Measurements from ENCODE around the gene UBE4B. TPM values are rescaled to one million over a fixed set of nuclear protein-coding genes. Genes with fewer than 3 reads are reported as not detected.

Gene UBE4B
- total and polyA plus RNA-seq, 2 donors (not counting 1 experiment from before 2014, with no cell fraction given): 21.7 to 57.5 TPM

- H3K4me2 ChIP-seq (replicated peaks; ENCODE audit: low read depth, low read length, poor library complexity, severe bottlenecking): no peak overlapping the region
- intact Hi-C loops (cut with micrococcal nuclease): no loop called here
- no peaks in the 10 kb centered on the region for H4K20me1 ChIP-seq (ENCODE audit: control insufficient read depth, insufficient read depth, low read length, poor library complexity, severe bottlenecking)
- no peaks in the 10 kb centered on the region for H3K4me1 ChIP-seq (ENCODE audit: control insufficient read depth in 2 of 2, insufficient read depth in 2 of 2, low read length in 2 of 2)
- WGBS (ENCODE audit: insufficient coverage): no CpG with 5 or more reads among the region's 2 CpGs
- H3K9ac ChIP-seq (ENCODE audit: low read length): no peak overlapping the region
- no peaks in the 10 kb centered on the region for H3K79me2 ChIP-seq (ENCODE audit: control insufficient read depth, insufficient read depth, low read length)
- Mint-ChIP-seq H3K27ac (no peak overlapping the region), H3K27me3 (peaks cover 8% of the 10 kb centered on the region), H3K4me3 (no peak overlapping the region), H3K4me1 (no peaks in the 10 kb centered on the region), H3K9me3 (ENCODE audit: insufficient read depth) (no peaks in the 10 kb centered on the region)
- H3K36me3 ChIP-seq (replicated peaks in 1 of 2; ENCODE audit: control extremely low read depth in 1 of 2, control insufficient read depth in 1 of 2, extremely low read depth in 1 of 2, insufficient read depth in 2 of 2, low read length in 1 of 2): no peaks in the 10 kb centered on the region
- ChIA-PET POLR2A (no interaction called here), CTCF (interaction anchor here (1.2 to 1.3 kb wide), 2 partner anchors 26 to 41 kb away, joined by 3 to 5 read pairs; no protein-coding TSS in a partner anchor)
- no peak overlapping the region for H3K4me3 ChIP-seq (ENCODE audit: control extremely low read depth in 1 of 5, extremely low read depth in 1 of 5, insufficient read depth in 1 of 5, low read depth in 2 of 5, low read length in 4 of 5)
- no peak for DNase-seq
- TF ChIP-seq EZH2 (IDR thresholded peaks at IDR 0.05; ENCODE audit: borderline replicate concordance, insufficient read depth, low read depth, low read length, poor library complexity, severe bottlenecking) (no peak), CTCF (IDR thresholded peaks at IDR 0.05) (no peak)
- no peak overlapping the region for H2AFZ ChIP-seq (ENCODE audit: insufficient read depth, low read depth, low read length, poor library complexity, severe bottlenecking)
- H3K27ac ChIP-seq (ENCODE audit: low read length in 2 of 2): no peak overlapping the region
- no peaks in the 10 kb centered on the region for H3K27me3 ChIP-seq (replicated peaks in 1 of 4; ENCODE audit: control extremely low read depth in 1 of 4, control insufficient read depth in 3 of 4, insufficient read depth in 4 of 4, low read length in 3 of 4)
- no peaks in the 10 kb centered on the region for H3K9me3 ChIP-seq (ENCODE audit: control extremely low read depth in 1 of 3, control insufficient read depth in 2 of 3, insufficient read depth in 1 of 3, low read length in 2 of 3)
- no peak for ATAC-seq (ENCODE audit: low read depth)
These were observed 41.8 kb upstream of the UBE4B start for GRCh38 chr1:9990944-9991343.

DNA sequence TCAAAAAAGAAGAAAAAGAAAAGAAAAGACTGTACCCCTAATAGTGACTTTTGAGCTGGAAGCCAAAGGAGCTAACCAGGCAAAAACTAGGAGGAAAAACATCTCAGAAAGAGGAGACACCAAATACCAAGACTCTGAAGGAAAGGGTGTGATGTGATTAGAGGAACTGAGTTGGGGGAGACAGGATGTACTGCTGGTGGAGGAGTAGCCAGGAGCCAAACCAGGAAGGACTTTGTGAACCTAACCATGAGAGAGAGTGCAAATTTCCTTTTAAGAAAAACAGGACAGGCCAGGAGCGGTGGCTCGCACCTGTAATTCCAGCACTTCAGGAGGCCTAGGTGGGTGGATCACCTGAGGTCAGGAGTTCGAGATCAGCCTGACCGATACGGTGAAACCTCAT lies 39.8 kb upstream of the UBE4B start:
- H3K4me2 ChIP-seq (replicated peaks; ENCODE audit: low read depth, low read length, poor library complexity, severe bottlenecking): no peak overlapping the region
- H2AFZ ChIP-seq (ENCODE audit: insufficient read depth, low read depth, low read length, poor library complexity, severe bottlenecking): no peak overlapping the region
- no peaks in the 10 kb centered on the region for H3K79me2 ChIP-seq (ENCODE audit: control insufficient read depth, insufficient read depth, low read length)
- ChIA-PET CTCF (interaction anchor here (1.2 kb wide), 1 partner anchor 49 kb away, joined by 3 read pairs; the partner anchor contains the start of genes LZIC and NMNAT1), POLR2A (no interaction called here)
- intact Hi-C loops (cut with micrococcal nuclease): no loop called here
- peaks cover 0 to 16% (median 5%) of the 10 kb centered on the region in 4 experiments for H3K27me3 ChIP-seq (replicated peaks in 1 of 4; ENCODE audit: control extremely low read depth in 1 of 4, control insufficient read depth in 3 of 4, insufficient read depth in 4 of 4, low read length in 3 of 4)
- no peak for DNase-seq
- Mint-ChIP-seq H3K27me3 (peaks cover 15% of the 10 kb centered on the region), H3K4me1 (peaks cover 5% of the 10 kb centered on the region), H3K9me3 (ENCODE audit: insufficient read depth) (no peaks in the 10 kb centered on the region), H3K4me3 (no peak overlapping the region), H3K27ac (no peak overlapping the region)
- no peaks in the 10 kb centered on the region for H4K20me1 ChIP-seq (ENCODE audit: control insufficient read depth, insufficient read depth, low read length, poor library complexity, severe bottlenecking)
- no peak overlapping the region for H3K9ac ChIP-seq (ENCODE audit: low read length)
- H3K4me1 ChIP-seq (ENCODE audit: control insufficient read depth in 2 of 2, insufficient read depth in 2 of 2, low read length in 2 of 2): peaks cover 4 to 11% of the 10 kb centered on the region in 2 donors
- 92% methylated on average over 2 of the region's 5 CpGs for WGBS (ENCODE audit: insufficient coverage)
- ATAC-seq (ENCODE audit: low read depth): no peak
- H3K9me3 ChIP-seq (ENCODE audit: control extremely low read depth in 1 of 3, control insufficient read depth in 2 of 3, insufficient read depth in 1 of 3, low read length in 2 of 3): peaks cover 0 to under 1% (median 0%) of the 10 kb centered on the region in 3 donors
- H3K27ac ChIP-seq (ENCODE audit: low read length in 2 of 2): no peak overlapping the region
- no peak overlapping the region for H3K4me3 ChIP-seq (ENCODE audit: control extremely low read depth in 1 of 5, extremely low read depth in 1 of 5, insufficient read depth in 1 of 5, low read depth in 2 of 5, low read length in 4 of 5)
- H3K36me3 ChIP-seq (replicated peaks in 1 of 2; ENCODE audit: control extremely low read depth in 1 of 2, control insufficient read depth in 1 of 2, extremely low read depth in 1 of 2, insufficient read depth in 2 of 2, low read length in 1 of 2): no peaks in the 10 kb centered on the region
- TF ChIP-seq EZH2 (IDR thresholded peaks at IDR 0.05; ENCODE audit: borderline replicate concordance, insufficient read depth, low read depth, low read length, poor library complexity, severe bottlenecking) (no peak), CTCF (IDR thresholded peaks at IDR 0.05) (no peak)

Data from B cell (primary cell).